Measurements from ENCODE around the gene WRNIP1. TPM values are rescaled to one million over a fixed set of nuclear protein-coding genes. Genes with fewer than 3 reads are reported as not detected.

The WRNIP1 gene
- total RNA-seq, 4 donors from 2014 or later, result 62.6 to 89.4 (median 76.2) TPM

DNA sequence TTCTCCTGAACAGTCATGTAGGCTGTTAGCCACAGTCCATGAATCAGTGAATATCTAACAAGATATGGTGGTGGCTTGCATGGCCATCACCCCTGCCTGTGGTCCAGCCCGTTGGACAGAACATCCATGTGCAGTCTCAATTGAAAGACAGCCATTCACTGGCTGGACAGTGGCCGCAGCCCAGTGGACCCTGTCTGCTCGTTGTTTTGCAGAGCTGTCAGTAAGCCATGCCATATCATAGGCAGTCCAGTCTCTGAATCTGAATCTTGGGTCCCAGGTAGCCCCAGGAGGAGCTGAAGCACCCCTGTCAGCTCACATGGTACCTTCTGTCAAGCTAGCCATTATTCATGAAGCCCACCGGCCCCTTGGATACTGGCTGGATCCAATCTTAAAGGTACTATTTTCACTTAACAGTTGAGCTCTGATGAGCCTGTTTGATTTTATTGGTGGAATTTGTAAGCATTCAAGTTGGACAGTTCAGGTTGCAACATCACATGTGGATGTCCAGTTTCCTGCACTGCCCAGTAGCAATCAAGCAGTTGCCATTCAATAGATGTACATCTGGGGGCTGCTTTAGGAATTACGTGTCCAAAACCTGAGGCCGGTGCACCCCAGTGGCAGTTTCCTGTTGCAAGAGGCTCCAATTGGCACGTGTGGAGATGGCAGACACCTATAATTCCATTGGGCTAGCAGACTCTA, 38.7 kb downstream of the WRNIP1 start:
- DNase-seq (ENCODE audit: low spot score in 2 of 2), result no peak
- TF ChIP-seq EP300 (IDR thresholded peaks at IDR 0.05) (no peak), POLR2A (IDR thresholded peaks at IDR 0.05) (no peak)
- TF ChIP-seq, protein P1, sequence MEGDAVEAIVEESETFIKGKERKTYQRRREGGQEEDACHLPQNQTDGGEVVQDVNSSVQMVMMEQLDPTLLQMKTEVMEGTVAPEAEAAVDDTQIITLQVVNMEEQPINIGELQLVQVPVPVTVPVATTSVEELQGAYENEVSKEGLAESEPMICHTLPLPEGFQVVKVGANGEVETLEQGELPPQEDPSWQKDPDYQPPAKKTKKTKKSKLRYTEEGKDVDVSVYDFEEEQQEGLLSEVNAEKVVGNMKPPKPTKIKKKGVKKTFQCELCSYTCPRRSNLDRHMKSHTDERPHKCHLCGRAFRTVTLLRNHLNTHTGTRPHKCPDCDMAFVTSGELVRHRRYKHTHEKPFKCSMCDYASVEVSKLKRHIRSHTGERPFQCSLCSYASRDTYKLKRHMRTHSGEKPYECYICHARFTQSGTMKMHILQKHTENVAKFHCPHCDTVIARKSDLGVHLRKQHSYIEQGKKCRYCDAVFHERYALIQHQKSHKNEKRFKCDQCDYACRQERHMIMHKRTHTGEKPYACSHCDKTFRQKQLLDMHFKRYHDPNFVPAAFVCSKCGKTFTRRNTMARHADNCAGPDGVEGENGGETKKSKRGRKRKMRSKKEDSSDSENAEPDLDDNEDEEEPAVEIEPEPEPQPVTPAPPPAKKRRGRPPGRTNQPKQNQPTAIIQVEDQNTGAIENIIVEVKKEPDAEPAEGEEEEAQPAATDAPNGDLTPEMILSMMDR (IDR thresholded peaks at IDR 0.05), result no peak
- H3K4me1 ChIP-seq, result peaks cover 0 to 4% (median 0%) of the 10 kb centered on the region in 4 donors
- H3K4me3 ChIP-seq, result no peak overlapping the region
- H3K27ac ChIP-seq, result no peak overlapping the region
- H3K27me3 ChIP-seq, result no peaks in the 10 kb centered on the region
- H3K36me3 ChIP-seq, result peaks cover 0 to 7% (median 0%) of the 10 kb centered on the region in 3 donors
- 91% methylated on average over 7 of the region's 7 CpGs for WGBS, 2 donors
- no peaks in the 10 kb centered on the region for H3K9me3 ChIP-seq

DNA sequence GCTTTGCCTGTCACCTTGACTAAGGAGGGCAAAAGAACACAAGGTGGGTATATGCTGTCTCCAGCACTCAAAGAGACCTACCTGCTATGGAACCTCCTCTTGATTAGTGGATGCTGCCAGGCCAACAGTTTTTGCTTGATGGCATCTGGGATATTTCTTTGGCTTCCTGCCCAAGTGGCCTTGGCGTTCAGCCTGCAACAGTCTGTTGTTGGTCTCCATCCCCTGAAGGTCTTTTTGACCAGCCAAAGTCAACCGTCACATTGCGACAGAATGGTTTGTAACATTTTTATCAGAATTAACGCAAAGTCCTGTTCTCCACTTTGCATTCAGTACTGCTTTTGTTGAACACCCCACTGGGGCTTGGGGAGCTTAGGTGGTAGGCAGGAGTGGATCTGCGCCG, 39.3 kb downstream of the WRNIP1 start:
- H3K27ac ChIP-seq, result no peak overlapping the region
- TF ChIP-seq, protein P1 (IDR thresholded peaks at IDR 0.05), result no peak
- no peak for TF ChIP-seq EP300 (IDR thresholded peaks at IDR 0.05)
- no peak for TF ChIP-seq POLR2A (IDR thresholded peaks at IDR 0.05)
- peaks cover 0 to 6% (median 0%) of the 10 kb centered on the region in 4 donors for H3K4me1 ChIP-seq
- H3K4me3 ChIP-seq, result no peak overlapping the region
- peaks cover 0 to 7% (median 0%) of the 10 kb centered on the region in 3 donors for H3K36me3 ChIP-seq
- H3K27me3 ChIP-seq, result no peaks in the 10 kb centered on the region
- DNase-seq (ENCODE audit: low spot score in 2 of 2), result no peak
- H3K9me3 ChIP-seq, result no peaks in the 10 kb centered on the region
- 61 to 66% methylated on average over 6 of the region's 6 CpGs for WGBS, 2 donors

DNA sequence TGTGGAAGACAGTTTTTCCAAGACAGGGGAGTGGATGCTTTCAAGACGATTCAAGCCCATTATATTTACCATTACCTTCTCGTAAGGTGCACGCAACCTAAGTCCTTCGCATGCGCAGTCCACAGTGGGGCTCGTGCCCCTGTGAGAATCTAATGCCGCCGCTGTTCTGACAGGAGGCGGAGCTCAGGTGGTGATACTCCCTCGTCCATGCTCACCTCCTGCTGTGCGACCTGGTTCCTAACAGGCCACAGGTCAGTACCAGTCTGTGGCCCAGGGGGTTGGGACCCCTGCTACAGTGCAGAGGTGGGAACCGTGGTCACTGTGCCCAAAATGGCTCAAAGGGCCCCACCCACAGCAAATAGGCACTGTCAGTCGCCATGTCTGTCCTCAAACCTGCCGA, 39.8 kb downstream of the WRNIP1 start:
- TF ChIP-seq, protein P1 (IDR thresholded peaks at IDR 0.05), result no peak
- TF ChIP-seq POLR2A (IDR thresholded peaks at IDR 0.05) (no peak), EP300 (IDR thresholded peaks at IDR 0.05) (no peak)
- WGBS, 2 donors, result 94 to 97% methylated on average over 14 of the region's 14 CpGs
- no peak overlapping the region for H3K4me3 ChIP-seq
- no peak for DNase-seq (ENCODE audit: low spot score in 2 of 2)
- no peak overlapping the region for H3K27ac ChIP-seq
- H3K27me3 ChIP-seq, result no peaks in the 10 kb centered on the region
- no peaks in the 10 kb centered on the region for H3K9me3 ChIP-seq
- peaks cover 0 to 7% (median 0%) of the 10 kb centered on the region in 3 donors for H3K36me3 ChIP-seq
- peaks cover 0 to 6% (median 0%) of the 10 kb centered on the region in 4 donors for H3K4me1 ChIP-seq

DNA sequence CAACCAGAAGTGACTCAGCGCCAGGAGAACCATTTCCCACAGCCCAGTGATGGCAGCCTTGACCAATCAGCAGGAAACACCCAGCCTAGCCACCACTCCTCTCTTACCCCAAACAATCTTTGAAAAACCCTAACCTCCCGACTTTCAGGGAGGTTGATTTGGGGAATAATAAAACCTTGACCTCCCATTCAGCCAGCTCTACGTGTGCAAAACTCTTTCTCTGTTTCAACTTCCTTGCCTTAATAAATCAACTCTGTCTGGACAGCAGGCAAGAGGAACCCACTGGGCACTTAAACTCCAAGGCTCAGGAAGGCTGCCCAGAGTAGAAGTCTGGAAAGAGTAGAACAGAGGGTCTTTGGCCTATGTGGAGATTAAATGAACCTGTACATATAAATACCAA, 41.5 kb downstream of the WRNIP1 start:
- H3K4me1 ChIP-seq, result peaks cover 0 to 6% (median 0%) of the 10 kb centered on the region in 4 donors
- no peak overlapping the region for H3K4me3 ChIP-seq
- no peak overlapping the region for H3K27ac ChIP-seq
- no peak for DNase-seq (ENCODE audit: low spot score in 2 of 2)
- H3K9me3 ChIP-seq, result no peaks in the 10 kb centered on the region
- H3K36me3 ChIP-seq, result no peaks in the 10 kb centered on the region
- no peaks in the 10 kb centered on the region for H3K27me3 ChIP-seq
- TF ChIP-seq POLR2A (IDR thresholded peaks at IDR 0.05) (no peak), EP300 (IDR thresholded peaks at IDR 0.05) (no peak)
- TF ChIP-seq, protein P1 (IDR thresholded peaks at IDR 0.05), result no peak
- 86 to 87% methylated on average over 3 of the region's 3 CpGs for WGBS, 2 donors

DNA sequence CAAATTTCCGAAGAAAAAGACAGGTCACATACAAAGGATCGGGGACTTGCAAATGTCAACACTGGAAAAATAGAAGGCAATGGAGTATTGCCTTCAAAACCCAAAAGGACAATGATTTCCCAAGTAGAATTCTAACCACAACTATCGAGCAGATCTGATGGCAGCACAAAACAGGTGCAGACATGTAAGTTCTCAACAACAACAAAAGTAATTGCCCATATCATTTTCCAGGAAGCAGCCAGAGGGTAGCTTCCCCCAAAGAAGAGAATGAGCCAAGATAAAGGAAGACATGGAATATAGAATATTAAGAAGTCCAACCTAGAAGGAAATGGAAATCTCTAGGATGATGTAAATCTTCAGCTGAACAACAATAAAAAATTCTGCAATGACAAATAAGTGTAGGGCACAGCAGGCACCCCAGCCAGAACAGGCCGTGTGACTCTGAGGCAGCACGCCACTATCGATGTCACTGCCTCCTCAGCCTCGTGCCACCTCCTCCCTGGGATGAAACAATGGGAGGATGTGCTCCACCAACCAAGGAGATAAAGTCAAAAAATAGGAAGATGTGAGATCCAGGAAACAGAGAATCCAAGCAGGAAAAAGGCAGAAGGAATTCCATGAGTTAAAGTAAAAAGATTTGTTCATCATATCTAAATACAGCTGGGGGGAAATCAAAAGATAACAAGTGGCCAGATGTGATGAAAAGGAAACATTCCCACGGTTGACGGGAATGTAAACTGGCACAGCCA, 42.3 kb downstream of the WRNIP1 start:
- DNase-seq (ENCODE audit: low spot score in 2 of 2), result no peak
- H3K36me3 ChIP-seq, result no peaks in the 10 kb centered on the region
- H3K4me1 ChIP-seq, result peaks cover 0 to 6% (median 0%) of the 10 kb centered on the region in 4 donors
- H3K27me3 ChIP-seq, result no peaks in the 10 kb centered on the region
- no peak overlapping the region for H3K4me3 ChIP-seq
- TF ChIP-seq, protein P1 (IDR thresholded peaks at IDR 0.05), result no peak
- no peak for TF ChIP-seq EP300 (IDR thresholded peaks at IDR 0.05)
- no peak for TF ChIP-seq POLR2A (IDR thresholded peaks at IDR 0.05)
- H3K9me3 ChIP-seq, result no peaks in the 10 kb centered on the region
- H3K27ac ChIP-seq, result no peak overlapping the region
- WGBS, 2 donors, result 57 to 71% methylated on average over 9 of the region's 9 CpGs
